ENCODE results near the gene DGAT2L6. TPM values are rescaled to one million over a fixed set of nuclear protein-coding genes. Genes with fewer than 3 reads are reported as not detected.

The DGAT2L6 gene
- total RNA-seq, 1 experiment from 2014 or later, result not detected

- H3K4me1 Mint-ChIP-seq (ENCODE audit: low read depth, unreplicated experiment), result no peaks in the 10 kb centered on the region
- POLR2A ChIA-PET, result interaction anchor here (1.5 kb wide), 1 partner anchor 36 kb away, joined by 19 read pairs; the partner anchor contains the start of gene IGBP1
- Histone ChIP-seq H3K9me3 (no peaks in the 10 kb centered on the region), H3K4me3 (ENCODE audit: low read depth, low read length) (no peak overlapping the region), H3K4me1 (peaks cover 14% of the 10 kb centered on the region), H3K36me3 (ENCODE audit: control insufficient read depth, insufficient read depth, low read length) (no peaks in the 10 kb centered on the region), H3K27me3 (replicated peaks; ENCODE audit: control insufficient read depth, insufficient read depth, low read length) (no peaks in the 10 kb centered on the region)
- intact Hi-C loops (cut with micrococcal nuclease; ENCODE audit: unreplicated experiment), result no loop called here
- H3K36me3 Mint-ChIP-seq (ENCODE audit: insufficient read depth, unreplicated experiment), result peaks cover 24% of the 10 kb centered on the region
- no TSS peak for BruUV-seq (replicated peaks)
- no peaks in the 10 kb centered on the region for H3K9me3 Mint-ChIP-seq (ENCODE audit: unreplicated experiment)
- DNase-seq, result no peak
- H3K27me3 Mint-ChIP-seq (ENCODE audit: insufficient read depth, unreplicated experiment), result no peaks in the 10 kb centered on the region
- CTCF ChIA-PET, result interaction anchor here (1.5 kb wide), 1 partner anchor 36 kb away, joined by 9 read pairs; the partner anchor contains the start of gene IGBP1
- H3K4me3 Mint-ChIP-seq (ENCODE audit: unreplicated experiment), result no peak overlapping the region
- H3K27ac Mint-ChIP-seq (ENCODE audit: unreplicated experiment), result no peak overlapping the region
- no peak for TF ChIP-seq CTCF (IDR thresholded peaks at IDR 0.05; ENCODE audit: insufficient read depth in 1 of 2, low read depth in 1 of 2, low read length in 1 of 2, severe bottlenecking in 1 of 2, unreplicated experiment in 1 of 2)
Observed at GRCh38 chrX:70169281-70169680, 8.0 kb upstream of the DGAT2L6 start.

GRCh38 chrX:70171624-70172023, 5.7 kb upstream of the DGAT2L6 start:
- no peak overlapping the region for H3K4me3 ChIP-seq (ENCODE audit: low read depth, low read length)
- Mint-ChIP-seq H3K4me1 (ENCODE audit: low read depth, unreplicated experiment) (no peaks in the 10 kb centered on the region), H3K36me3 (ENCODE audit: insufficient read depth, unreplicated experiment) (peaks cover 5% of the 10 kb centered on the region), H3K4me3 (ENCODE audit: unreplicated experiment) (no peak overlapping the region), H3K27me3 (ENCODE audit: insufficient read depth, unreplicated experiment) (no peaks in the 10 kb centered on the region), H3K27ac (ENCODE audit: unreplicated experiment) (no peak overlapping the region), H3K9me3 (ENCODE audit: unreplicated experiment) (no peaks in the 10 kb centered on the region)
- no peak for DNase-seq
- H3K9me3 ChIP-seq, result no peaks in the 10 kb centered on the region
- H3K4me1 ChIP-seq, result peaks cover 14% of the 10 kb centered on the region
- H3K27me3 ChIP-seq (replicated peaks; ENCODE audit: control insufficient read depth, insufficient read depth, low read length), result no peaks in the 10 kb centered on the region
- H3K36me3 ChIP-seq (ENCODE audit: control insufficient read depth, insufficient read depth, low read length), result no peaks in the 10 kb centered on the region
- intact Hi-C loops (cut with micrococcal nuclease; ENCODE audit: unreplicated experiment), result no loop called here
- TF ChIP-seq CTCF (IDR thresholded peaks at IDR 0.05; ENCODE audit: insufficient read depth in 1 of 2, low read depth in 1 of 2, low read length in 1 of 2, severe bottlenecking in 1 of 2, unreplicated experiment in 1 of 2), result no peak
- ChIA-PET CTCF (interaction anchor here (1.5 kb wide), 1 partner anchor 38 kb away, joined by 4 read pairs; the partner anchor contains the start of gene IGBP1), POLR2A (no interaction called here)
- BruUV-seq (replicated peaks), result no TSS peak

- no peaks in the 10 kb centered on the region for H3K9me3 ChIP-seq
- Mint-ChIP-seq H3K36me3 (ENCODE audit: insufficient read depth, unreplicated experiment) (peaks cover under 1% of the 10 kb centered on the region), H3K9me3 (ENCODE audit: unreplicated experiment) (no peaks in the 10 kb centered on the region), H3K27me3 (ENCODE audit: insufficient read depth, unreplicated experiment) (no peaks in the 10 kb centered on the region), H3K4me3 (ENCODE audit: unreplicated experiment) (no peak overlapping the region), H3K4me1 (ENCODE audit: low read depth, unreplicated experiment) (no peaks in the 10 kb centered on the region), H3K27ac (ENCODE audit: unreplicated experiment) (no peak overlapping the region)
- intact Hi-C loops (cut with micrococcal nuclease; ENCODE audit: unreplicated experiment), result no loop called here
- POLR2A ChIA-PET, result no interaction called here
- no peak for DNase-seq
- H3K4me1 ChIP-seq, result peaks cover 14% of the 10 kb centered on the region
- BruUV-seq (replicated peaks), result no TSS peak
- TF ChIP-seq CTCF (IDR thresholded peaks at IDR 0.05; ENCODE audit: insufficient read depth in 1 of 2, low read depth in 1 of 2, low read length in 1 of 2, severe bottlenecking in 1 of 2, unreplicated experiment in 1 of 2), result no peak
- no peaks in the 10 kb centered on the region for H3K36me3 ChIP-seq (ENCODE audit: control insufficient read depth, insufficient read depth, low read length)
- no peak overlapping the region for H3K4me3 ChIP-seq (ENCODE audit: low read depth, low read length)
- H3K27me3 ChIP-seq (replicated peaks; ENCODE audit: control insufficient read depth, insufficient read depth, low read length), result no peaks in the 10 kb centered on the region
- CTCF ChIA-PET, result no interaction called here
Observed at GRCh38 chrX:70172221-70172620, 5.1 kb upstream of the DGAT2L6 start.

Data from Caco-2 (cell line).